SH-SY5Y (cell line): ENCODE results near the gene MEGF9.

ENCODE experiments used
- GATA2 ChIP-seq: IDR thresholded peaks from 2 replicates; pipeline ENCODE4 v1.6.1; 2011; ENCODE audit warnings: mild to moderate bottlenecking, low read depth, low read length
- GATA3 ChIP-seq: IDR thresholded peaks from 2 replicates; pipeline ENCODE4 v1.6.1; 2011; ENCODE audit warnings: low read depth, mild to moderate bottlenecking, low read length, moderate library complexity

GRCh38 chr9:120642129-120642770 is 72.0 kb downstream of the MEGF9 start:
- no peak for TF ChIP-seq GATA3
- no peak for TF ChIP-seq GATA2
